GM21529 (cell line): ENCODE results near the gene NCAPG2.
"Not testable (repeated sequence)": the region's sequence is repeated elsewhere in the genome, so short reads cannot be mapped to it uniquely, and the experiment has no call there.

Source experiments
- ATAC-seq: cut with Tn5 transposase; IDR thresholded peaks from one replicate; pipeline ENCODE4 v1.9.1; 2021; ENCODE audit not compliant: unreplicated experiment

The NCAPG2 gene

DNA sequence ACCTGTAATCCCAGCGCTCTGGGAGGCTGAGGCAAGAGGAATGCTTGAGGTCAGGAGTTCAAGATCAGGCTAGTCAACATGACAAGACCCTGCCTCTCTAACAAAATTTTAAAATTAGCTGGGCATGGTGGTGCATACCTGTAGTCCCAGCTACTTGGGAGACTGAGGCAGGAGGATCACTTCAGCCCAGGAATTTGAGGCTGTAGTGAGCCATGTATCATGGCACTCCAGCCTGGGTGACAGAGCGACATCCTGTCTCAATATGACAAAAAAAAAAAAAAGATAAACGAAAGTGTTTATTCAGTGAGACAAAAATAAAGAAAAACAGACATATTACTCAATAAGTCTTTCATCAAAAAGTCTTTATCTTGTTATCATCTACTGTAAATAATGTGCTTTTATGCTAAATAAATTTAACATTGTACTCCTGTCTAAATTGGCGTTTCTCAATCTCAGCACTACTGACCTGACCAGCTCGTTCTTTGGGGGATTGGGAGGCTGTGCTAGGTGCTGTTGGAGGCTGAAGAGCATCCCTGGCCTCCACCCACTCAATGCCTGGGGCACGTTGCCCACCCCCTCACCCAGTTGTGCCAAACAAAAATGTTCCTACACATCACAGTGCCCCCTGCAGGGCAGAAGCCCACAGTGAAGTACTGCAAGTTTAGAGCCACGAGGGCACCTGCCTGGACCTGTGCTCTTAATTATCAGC lies 57.7 kb downstream of the NCAPG2 start:
- no peak for ATAC-seq

DNA sequence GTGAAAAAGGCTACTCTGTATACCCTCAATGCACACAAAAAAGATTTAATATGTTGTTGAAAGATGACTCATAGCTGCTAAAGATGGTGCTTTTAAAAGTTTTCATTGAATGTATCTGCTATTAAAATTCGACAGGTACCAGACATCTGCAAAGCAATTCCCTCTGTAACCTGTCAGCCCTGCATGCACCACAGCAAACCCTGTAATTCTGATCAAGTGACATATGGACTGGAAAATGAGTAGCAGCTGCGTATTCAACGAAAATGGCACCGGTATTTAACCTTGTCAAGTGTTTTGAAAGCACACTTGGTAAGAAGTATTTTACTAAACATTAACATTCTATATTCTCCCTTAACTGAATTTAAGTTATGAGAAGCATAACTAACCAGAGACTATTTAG lies 58.8 kb downstream of the NCAPG2 start:
- no peak for ATAC-seq

DNA sequence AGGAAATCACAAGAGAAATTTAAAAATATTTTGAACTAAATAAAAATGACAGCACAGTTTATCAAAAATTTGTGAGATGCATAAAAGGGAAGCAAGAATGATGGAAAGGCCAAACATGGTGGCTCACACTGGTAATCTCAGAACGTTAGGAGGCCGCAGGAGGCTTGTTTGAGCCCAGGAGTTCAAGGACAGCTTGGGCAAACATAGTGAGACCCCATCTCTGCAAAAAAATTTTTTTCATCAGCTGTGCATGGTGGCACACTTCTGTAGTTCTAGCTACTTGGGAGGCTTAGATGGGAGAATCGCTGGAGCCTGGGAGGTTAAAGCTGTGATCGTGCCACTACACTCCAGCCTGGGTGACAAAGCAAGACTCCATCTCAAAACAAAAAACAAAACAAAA lies 62.5 kb downstream of the NCAPG2 start:
- no peak for ATAC-seq

DNA sequence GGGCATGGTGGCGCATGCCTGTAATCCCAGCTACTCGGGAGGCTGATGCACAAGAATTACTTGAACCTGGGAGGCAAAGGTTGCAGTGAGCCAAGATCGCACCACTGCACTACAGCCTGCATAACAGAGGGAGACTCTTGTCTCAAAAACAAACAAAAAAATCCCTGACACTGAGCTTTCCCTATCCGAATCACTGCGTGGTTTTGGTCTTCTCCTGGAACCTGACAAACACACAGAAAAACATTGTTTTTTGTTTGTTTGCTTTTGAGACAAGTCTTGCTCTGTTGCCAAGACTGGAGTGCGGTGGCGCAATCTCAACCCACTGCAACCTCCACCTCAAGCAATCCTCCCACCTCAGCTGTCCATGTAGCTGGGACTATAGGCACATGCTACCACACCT lies 66.6 kb downstream of the NCAPG2 start:
- no peak for ATAC-seq

DNA sequence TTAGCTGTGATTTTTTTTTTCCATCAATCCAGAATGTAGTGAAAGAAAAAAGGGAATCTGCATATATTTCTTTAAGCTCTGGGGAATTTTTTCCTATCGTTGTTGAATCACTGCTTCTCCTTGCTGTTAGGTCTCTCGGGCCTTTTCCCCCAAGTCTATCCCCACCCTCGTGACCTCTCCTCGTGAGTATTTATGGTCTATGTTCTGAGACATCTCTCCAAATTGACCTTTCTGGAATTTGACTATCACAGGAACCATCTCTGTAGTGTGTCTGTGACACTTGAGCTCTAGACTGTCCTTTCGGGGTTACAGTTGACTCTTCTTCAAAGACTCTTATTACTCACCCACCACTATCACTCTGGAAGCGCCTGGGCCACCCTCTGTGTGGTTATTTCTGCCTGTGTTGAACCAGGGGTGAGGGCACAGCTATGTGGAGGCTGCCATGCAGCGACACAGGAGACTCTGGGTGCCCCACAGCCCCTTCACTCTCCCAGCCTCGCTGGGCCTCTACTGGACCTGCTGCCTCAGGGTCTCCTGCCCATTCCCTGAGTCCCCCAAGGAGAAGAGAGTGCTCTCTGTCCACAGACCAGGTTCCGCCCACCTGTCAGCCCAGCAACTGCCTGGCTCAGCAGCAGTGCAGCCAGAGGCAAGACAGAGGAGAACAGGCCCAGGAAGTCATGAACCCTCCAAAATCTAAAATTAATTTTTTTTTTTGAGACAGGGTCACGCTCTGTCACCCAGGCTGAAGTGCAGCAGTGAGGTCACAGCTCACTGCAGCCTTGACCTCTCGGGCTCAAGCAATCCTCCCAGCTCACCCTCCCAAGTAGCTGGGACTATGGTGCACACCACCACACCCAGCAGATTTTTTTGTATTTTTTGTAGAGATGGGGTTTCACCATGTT lies 71.3 kb downstream of the NCAPG2 start:
- peak; percentile 83 for ATAC-seq

DNA sequence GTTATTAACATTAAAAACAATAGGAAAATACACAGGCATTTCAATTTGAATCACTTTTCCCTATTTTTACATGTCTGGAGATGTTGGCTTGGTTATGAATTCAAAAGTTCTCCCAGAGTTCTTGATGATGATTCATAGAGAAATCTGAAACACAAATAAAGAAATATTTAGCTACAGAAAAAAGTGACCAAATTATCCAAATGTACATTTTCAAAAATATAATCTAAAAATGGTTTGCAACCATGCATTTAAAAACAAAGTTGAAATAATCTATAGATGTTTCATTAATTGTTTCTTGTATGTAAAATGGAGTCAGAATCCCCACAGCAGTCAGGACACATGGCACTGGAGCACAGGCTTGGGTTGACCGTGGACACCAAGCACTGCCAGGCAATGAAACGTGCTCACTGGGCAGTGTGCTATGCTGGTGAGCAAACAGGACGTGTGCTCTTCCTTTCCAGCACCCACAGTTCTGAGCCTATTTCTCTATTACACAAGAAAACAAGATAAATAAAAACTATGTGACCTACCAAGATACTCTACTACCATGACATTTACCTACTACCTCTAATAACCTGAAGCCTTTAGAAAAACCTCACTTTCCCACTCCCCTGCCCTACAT lies 72.9 kb downstream of the NCAPG2 start:
- no peak for ATAC-seq

DNA sequence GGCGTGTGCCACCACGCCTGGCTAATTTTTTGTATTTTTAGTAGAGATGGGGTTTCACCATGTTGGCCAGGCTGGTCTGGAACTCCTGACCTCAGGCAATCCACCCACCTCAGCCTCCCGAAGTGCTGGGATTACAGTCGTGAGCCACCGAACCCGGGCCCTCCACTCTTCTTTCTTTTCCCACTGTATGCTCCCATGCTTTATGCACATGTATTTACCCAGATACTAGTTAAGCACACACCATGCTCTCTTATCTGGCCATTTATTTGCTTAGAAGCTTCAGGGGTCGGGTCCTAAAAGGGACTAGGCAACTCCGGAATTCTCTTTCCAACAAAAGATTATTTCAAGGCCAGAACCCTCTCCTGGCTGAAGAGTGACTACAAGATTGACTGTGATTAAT lies 78.3 kb downstream of the NCAPG2 start:
- ATAC-seq, result not testable (repeated sequence)

DNA sequence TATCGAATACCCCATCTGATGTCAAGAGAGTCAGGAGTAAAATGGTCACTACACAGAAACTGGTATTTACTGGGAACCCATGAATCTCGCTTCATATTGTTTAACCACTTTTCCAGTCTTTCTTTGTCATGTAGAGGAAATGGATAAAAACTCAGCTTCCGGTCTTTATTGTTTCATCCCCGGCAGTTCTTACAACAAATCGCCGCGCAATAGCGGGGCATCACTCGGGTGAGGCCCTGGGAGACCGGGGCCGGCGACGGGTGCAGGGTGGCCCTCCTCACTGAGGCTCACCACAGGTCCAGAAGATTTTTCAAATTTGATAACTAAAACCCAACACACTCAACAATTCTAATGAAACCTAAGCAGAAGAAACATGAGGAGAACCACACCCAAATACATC lies 81.4 kb downstream of the NCAPG2 start:
- no peak for ATAC-seq

DNA sequence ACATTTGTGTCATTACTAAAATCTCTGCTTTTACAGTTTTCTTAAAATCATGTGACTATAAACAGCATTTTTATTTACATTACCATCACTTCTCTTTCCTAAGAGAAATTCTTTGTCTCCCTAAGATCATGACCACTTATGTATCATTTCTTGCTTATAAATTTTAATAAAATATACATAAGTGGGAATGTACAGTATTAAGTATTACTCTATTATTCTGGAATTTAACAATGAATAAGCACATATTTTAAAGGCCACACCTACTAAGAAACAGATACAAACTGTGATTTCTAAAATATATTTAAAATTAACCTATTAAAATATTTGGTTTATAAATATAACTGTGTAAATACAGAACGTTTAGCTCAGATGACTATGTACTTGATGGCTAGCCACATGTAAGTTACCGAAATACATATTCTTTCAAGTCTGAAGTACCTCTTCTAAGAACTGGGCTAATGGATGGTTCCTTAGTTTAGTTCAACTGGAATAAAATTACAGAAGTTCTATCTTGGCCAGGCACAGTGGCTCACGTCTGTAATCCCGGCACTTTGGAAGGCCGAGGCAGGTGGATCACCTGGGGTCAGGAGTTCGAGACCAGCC lies 83.7 kb downstream of the NCAPG2 start:
- ATAC-seq, result no peak

DNA sequence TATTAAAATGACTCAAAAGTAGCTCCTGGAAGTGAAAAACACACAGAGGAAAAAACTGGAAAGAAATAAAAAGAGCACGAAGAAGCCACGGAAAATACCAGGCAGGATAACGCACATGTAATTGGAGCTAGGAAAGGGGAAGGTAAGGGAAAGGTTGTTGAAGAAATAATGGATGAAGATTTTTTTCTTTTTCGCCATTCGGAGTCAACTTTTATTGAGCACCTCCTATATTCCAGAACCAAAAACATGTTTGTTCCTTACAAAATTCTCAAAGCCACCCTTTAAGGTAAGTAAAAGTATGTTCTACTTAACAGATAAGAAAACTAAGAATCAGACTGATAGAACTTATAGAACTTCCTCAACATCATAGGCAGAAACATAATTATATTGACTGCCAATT lies 84.2 kb downstream of the NCAPG2 start:
- no peak for ATAC-seq

DNA sequence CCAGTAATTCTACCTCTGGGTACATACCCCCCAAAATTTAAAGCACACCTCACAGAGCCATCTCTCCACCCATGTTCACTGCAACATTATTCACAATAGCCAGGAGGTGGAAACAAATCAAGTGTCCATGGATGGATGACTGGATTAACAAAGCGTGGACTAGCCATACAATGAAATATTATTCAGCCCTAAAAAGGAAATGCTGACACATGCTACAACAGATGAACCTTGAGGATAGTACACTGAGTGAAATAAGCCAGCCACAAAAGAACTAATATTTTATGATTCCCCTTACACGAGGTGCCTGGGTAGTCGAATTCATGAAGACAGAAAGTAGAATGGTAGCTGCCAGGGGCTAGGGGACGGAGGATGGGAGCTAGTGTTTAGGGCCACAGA lies 85.9 kb downstream of the NCAPG2 start:
- ATAC-seq, result no peak

DNA sequence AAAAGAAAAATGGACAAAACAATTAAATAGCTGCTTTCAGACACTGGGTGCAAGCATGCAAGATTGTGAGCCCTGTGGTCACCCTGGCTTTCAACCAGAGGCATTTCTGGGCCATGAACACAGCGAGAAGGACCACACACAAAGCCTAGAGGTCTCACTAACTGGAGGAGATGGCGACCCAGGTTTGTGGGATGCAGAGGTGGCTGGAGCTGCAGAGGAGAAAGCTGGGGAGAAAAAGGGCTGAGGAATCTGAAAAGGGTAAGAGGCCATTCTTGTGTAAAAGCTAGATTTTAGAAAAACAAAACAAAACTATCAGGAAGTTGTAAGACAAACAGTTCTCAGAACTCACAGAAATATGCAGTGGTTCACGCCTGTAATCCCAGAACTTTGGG lies 86.9 kb downstream of the NCAPG2 start:
- ATAC-seq, result no peak

DNA sequence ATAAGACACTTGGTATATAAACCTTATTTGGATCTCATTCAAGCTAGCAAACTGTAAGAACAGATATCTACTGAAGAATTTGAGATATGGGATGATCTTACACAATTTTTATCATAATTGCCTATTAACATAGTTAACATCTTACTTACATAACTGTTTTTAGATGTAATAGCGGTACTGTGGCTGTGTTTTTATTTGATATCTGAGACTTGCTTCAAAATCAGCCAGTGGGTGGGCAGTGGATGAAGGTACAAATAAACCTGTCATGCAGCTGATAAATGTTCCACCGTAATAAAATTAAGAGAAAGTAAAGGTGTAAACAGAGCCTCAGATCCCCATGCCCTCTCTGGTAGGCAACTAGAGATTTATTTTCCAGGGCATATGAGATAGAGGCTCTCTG lies 88.6 kb downstream of the NCAPG2 start:
- no peak for ATAC-seq

DNA sequence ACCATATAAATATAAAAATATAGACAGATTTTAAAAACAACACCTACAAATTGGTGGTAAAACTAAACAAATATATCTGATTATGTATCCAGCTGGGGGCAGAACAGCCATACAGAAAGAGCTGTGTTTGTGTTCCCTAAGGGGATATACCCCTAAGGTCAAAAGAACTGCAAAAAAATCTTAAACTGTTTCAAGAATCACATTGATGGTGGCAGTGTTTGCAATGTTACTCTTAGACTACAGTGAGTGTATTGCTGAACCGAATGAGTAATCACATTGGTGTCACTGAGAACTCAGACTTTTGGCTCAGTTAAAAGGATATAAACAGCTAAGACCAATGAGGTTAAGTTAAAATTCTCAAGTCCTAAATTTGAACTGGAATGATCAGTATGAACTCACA lies 89.9 kb downstream of the NCAPG2 start:
- no peak for ATAC-seq

DNA sequence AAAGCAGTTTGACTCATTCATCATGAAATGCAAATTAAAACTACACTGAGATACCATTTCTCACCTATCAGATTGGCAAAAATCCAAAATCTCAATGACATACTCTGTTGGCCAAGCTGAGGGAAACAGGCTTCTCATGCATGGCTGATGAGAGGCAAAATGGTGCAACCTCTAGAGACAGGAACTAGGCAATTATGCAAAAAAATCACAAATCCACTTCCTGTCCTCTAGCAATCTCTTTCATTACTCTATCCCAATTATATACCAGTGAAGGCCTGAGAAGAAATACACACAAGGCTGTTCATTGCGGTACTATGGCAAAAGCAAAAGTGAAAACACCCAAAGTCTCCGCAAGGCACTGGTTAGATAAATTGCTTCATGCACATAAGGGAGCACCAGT lies 91.1 kb downstream of the NCAPG2 start:
- peak; percentile 90 for ATAC-seq

DNA sequence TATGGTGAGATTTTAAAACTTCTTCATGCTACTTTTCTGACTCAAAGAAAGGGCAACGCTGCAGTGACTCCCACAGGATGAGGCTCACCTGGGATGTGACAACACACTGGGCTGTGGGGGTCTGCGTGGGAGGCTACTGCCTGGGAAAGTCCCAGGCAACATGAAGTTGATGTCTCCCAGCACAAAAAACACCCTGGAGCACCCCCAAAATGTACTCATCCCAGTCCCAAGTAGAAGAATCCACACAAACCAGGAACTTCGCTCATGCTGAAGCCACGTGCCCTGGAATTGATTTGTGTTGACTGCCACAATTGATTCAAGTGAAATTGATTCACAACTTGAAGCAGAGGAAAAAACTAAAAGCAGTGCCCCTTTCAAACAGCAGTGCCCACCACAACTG lies 92.1 kb downstream of the NCAPG2 start:
- ATAC-seq, result no peak

DNA sequence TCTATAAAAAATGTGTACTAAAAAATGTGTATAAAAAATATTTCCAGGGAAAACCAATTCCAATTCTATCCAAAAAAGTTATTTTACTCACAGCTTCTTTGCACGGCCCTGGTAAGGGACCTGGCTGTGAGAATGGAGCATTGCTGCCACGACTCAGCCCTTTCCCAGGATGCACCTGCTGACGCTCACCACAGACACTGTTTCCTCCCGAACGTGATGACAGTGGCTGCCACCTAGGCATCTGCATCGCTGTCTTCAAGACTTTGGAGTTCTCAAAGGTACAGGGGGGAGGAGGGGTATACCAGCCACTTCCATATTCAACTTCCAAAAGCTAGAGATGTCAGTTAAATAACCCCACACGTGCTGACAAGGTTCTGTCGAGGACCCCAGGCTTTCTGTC lies 93.1 kb downstream of the NCAPG2 start:
- ATAC-seq, result no peak

DNA sequence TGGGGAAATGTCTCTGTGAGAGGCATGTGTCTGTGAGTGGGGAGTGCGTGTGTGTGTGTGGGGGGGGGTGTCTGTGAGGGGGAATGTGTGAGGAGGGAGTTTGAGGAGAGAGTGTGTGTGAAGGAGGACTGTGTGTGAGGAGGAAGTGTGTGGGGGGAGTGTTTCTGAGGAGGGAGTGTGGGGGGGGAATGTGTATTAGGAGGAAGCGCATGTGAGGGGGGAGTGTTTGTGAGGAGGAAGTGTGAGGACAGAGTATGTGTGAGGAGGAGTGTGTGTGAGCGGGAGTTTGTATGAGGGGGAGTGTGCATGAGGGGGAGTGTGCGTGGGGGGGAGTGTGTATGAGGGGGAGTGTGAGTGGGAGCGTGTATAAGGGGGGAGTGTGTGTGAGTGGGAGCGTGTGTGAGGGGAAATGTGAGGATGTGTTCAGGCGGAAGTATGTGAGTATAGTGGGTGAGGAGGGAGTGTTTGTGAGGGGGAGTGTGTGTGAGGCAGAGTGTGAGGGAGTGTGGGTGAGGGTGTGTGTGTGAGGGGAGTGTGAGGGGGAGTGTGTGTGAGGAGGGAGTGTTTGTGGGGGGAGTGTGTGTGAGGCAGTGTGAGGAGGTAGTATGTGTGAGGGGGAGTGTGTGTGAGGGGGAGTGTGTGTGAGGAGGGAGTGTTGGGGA lies 95.2 kb downstream of the NCAPG2 start:
- no peak for ATAC-seq

DNA sequence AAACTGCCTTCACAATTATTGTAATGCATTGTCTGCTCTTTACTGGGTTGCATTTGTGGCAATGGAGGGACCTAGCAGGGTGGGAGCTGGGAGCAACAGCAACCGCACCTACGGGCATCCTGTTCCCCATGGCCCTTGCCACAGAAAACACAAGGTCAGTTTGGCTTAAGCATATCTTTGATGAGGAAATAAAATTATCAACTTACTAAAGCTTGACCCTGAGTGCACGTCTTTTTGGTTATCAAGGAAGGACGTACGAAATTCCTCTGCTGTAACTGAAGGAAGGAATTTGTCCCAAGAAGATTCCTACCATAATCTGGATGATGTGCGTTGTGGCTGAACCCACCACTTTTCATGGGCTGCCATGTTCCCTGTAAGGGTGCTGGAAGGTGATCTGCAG lies 97.0 kb downstream of the NCAPG2 start:
- no peak for ATAC-seq

DNA sequence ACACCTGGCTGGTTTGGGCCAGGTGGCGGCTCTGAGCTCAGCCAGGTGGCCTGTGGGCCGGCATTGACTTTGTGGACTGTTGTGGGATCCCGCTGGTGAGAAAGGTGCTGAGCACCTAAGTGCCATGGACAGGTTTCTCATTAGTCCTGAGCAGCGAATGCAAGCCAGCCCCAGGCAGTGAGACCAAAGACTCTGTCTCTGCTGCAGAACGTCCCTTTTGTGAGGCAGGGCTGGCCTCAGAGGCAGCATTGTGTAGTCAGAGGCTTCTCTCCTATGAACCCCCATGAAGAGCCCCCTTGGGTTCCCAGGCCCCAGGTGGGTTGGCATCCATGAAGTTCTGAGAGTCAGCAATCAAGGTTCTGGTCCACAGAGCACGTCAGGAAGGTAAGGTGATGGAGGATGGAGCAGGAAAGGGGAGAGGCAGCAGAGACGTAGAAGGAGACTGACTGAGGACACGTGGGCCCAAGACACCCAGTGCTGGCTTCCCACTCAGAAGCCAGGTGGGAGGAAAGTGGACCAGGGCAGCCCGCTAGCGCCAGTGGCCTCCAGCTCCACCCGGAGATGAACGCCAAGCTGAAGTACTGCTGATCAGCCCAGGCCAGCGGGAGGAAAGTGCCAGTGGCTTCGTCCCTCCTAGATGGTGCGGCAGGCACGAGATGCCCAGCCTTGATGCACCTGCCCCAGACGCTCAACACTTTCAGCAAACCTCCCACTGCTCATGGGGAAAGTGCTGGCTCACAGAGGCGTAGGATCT lies 97.8 kb downstream of the NCAPG2 start:
- no peak for ATAC-seq
